Erythroblast (primary cell): ENCODE data around the gene RFNG.

Experiments
- DNase-seq, 2 experiments: peaks; one replicate each; lab custom pipeline; 2025; lab: John Stamatoyannopoulos, UW
- GATA1 ChIP-seq: IDR thresholded peaks from 2 replicates; pipeline ENCODE4 v1.6.1; 2011; ENCODE audit warnings: low read depth, mild to moderate bottlenecking, control low read depth, low read length, moderate library complexity
- POLR2A ChIP-seq: IDR thresholded peaks from 2 replicates; pipeline ENCODE4 v1.6.1; 2011; ENCODE audit warnings: mild to moderate bottlenecking, low read length

Gene RFNG

GRCh38 chr17:82092995-82093751, 41.6 kb upstream of the RFNG start:
- no peak for TF ChIP-seq GATA1
- peak; percentile 46 for TF ChIP-seq POLR2A
- DNase-seq = no peak

GRCh38 chr17:82092628-82092994, 41.0 kb upstream of the RFNG start:
- DNase-seq = no peak
- TF ChIP-seq POLR2A = no peak

GRCh38 chr17:82092094-82092586, 40.5 kb upstream of the RFNG start:
- peak; percentile 25 for TF ChIP-seq POLR2A
- no peak for TF ChIP-seq GATA1
- no peak for DNase-seq

GRCh38 chr17:82091264-82092066, 39.9 kb upstream of the RFNG start:
- DNase-seq = no peak
- no peak for TF ChIP-seq POLR2A
- no peak for TF ChIP-seq GATA1

- no peak for TF ChIP-seq GATA1
- TF ChIP-seq POLR2A = peak; percentile 9
- DNase-seq = no peak
Measured at GRCh38 chr17:82090549-82091263, 39.1 kb upstream of the RFNG start.

GRCh38 chr17:82089723-82090548, 38.3 kb upstream of the RFNG start:
- no peak for DNase-seq
- TF ChIP-seq GATA1 (no peak), POLR2A (no peak)

GRCh38 chr17:82088838-82089722, 37.5 kb upstream of the RFNG start:
- DNase-seq = no peak
- TF ChIP-seq POLR2A = no peak
- TF ChIP-seq GATA1 = no peak

- no peak for DNase-seq
- no peak for TF ChIP-seq POLR2A
- no peak for TF ChIP-seq GATA1
Measured at GRCh38 chr17:82087961-82088837, 36.6 kb upstream of the RFNG start.

- TF ChIP-seq GATA1 (no peak), POLR2A (no peak)
- no peak for DNase-seq
Measured at GRCh38 chr17:82086941-82087906, 35.6 kb upstream of the RFNG start.
